Lower leg skin (tissue), 3 donors: Measurements from ENCODE around the gene GPATCH4.

Experiments used
- CTCF ChIP-seq, 3 donors: fragments of 450-650 bp; IDR thresholded peaks; one replicate each; pipeline ENCODE4 v1.5.1; 2016; ENCODE audit warnings: antibody characterized with exemption in 3 of 3, mild to moderate bottlenecking in 3 of 3, moderate library complexity in 2 of 3
- POLR2A ChIP-seq, 2 donors: fragments of 450-650 bp; IDR thresholded peaks; one replicate each; pipeline ENCODE4 v1.6.1; 2016 to 2017; ENCODE audit warnings: antibody characterized with exemption in 2 of 2, mild to moderate bottlenecking in 1 of 2, moderate library complexity in 1 of 2

GRCh38 chr1:156619582-156619955, 18.3 kb upstream of the GPATCH4 start:
- TF ChIP-seq CTCF (IDR thresholded peaks at IDR 0.05) (no peak), POLR2A (IDR thresholded peaks at IDR 0.05) (no peak)
